Mammary epithelial cell (primary cell): Measurements from ENCODE around the gene FUT3.

ENCODE experiments used
- EZH2 ChIP-seq: IDR thresholded peaks from 2 replicates; pipeline ENCODE4 v1.6.1; 2012; ENCODE audit warnings: low read length, inconsistent platforms, borderline replicate concordance
- TF ChIP-seq, protein P1 (sequence below), 2 donors: IDR thresholded peaks in 1 of 2; conservative IDR thresholded peaks in 1 of 2; 2 replicates each; pipeline ENCODE4 v1.5.1; 2011 to 2012; ENCODE audit warnings: inconsistent platforms in 2 of 2, low read length in 2 of 2, mild to moderate bottlenecking in 2 of 2, control low read depth in 1 of 2, low read depth in 1 of 2; ENCODE audit not compliant: insufficient read depth in 1 of 2; ENCODE audit errors: extremely low read depth in 1 of 2

DNA sequence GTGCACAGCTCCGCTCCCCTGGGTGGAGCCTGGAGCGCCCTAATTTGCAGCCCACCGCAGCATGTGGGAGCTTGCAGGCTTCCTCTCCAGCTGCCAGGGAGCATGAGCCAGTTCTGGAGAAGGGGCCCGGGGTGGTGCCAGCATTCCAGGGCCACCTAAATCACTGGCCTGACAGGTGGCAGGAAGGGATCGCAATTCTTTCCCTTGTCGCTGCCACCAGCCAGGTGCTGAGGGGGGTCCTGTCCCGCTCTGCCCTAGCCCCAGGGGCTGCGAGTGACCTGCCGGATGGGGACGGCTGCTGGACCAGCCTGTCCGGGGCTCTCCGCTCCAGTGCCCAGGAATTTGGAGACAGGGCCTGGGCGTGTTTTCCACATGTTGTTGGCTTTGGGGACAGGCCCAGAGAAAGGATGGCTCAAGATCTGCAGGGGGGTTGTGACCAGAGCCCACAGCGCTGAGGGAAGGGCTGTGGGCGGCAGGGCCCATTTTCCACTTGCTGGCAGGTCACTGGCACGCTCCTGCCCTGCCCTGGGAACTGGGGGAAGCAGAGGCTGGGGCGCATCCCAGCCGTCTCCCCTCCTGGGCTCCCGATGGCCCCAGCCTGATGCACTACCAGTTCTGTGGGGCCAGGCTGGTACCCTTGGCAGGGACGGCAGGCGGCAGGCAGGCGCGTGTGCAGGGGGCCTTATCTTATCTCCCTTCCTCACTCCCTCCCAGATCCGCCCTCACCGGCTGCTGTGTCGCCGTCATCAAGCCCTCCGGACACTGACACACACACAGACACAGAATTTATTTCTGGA is 42.9 kb upstream of the FUT3 start:
- TF ChIP-seq, protein P1, sequence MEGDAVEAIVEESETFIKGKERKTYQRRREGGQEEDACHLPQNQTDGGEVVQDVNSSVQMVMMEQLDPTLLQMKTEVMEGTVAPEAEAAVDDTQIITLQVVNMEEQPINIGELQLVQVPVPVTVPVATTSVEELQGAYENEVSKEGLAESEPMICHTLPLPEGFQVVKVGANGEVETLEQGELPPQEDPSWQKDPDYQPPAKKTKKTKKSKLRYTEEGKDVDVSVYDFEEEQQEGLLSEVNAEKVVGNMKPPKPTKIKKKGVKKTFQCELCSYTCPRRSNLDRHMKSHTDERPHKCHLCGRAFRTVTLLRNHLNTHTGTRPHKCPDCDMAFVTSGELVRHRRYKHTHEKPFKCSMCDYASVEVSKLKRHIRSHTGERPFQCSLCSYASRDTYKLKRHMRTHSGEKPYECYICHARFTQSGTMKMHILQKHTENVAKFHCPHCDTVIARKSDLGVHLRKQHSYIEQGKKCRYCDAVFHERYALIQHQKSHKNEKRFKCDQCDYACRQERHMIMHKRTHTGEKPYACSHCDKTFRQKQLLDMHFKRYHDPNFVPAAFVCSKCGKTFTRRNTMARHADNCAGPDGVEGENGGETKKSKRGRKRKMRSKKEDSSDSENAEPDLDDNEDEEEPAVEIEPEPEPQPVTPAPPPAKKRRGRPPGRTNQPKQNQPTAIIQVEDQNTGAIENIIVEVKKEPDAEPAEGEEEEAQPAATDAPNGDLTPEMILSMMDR (conservative IDR thresholded peaks at IDR 0.05 in 1 of 2, IDR thresholded peaks at IDR 0.05 in 1 of 2; ENCODE audit: extremely low read depth in 1 of 2, insufficient read depth in 1 of 2, low read depth in 1 of 2, low read length in 2 of 2), result no peak
- no peak for TF ChIP-seq EZH2
